OCI-LY7 (cell line): ENCODE measurements around the gene BAIAP2L1.

ENCODE experiments used
- EZH2phosphoT487 ChIP-seq: fragments of 200-600 bp; sonication (generic); IDR thresholded peaks from 2 replicates; pipeline ENCODE4 v1.6.1; 2018; ENCODE audit warnings: low read depth, borderline replicate concordance, mild to moderate bottlenecking, mixed run types, antibody characterized with exemption, low read length, moderate library complexity, mixed read lengths
- TF ChIP-seq, protein P1 (sequence below): fragments of 200-600 bp; sonication (generic); conservative IDR thresholded peaks from 2 replicates; pipeline ENCODE4 v1.5.1; 2014; ENCODE audit warnings: mild to moderate bottlenecking, antibody characterized with exemption, low read length, moderate library complexity, mixed read lengths

DNA sequence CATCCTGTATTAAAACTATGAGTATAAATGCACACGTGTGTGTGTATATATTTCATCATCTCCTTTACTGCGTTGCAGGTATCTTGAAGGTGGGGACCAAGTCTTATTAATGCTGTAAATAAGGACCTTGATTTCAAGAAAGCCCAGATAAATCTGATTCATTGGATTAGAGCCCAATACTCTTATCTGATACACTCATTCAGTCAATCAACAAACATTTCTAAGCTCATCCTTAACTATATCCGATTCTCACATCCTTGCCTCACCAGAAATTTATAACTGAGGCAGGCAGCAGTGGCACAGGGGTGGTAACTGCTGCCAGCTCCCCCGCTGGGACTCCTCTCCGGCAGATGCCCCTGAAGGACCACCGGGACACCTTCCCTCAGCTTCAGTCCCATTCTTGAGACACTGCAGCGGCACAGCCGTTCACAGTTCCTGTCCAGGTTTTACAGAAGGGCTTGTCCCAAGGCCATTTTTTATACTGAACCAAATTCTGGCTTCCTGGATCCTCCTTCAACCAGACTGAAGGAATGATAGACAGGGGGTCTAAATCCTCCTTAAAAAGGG lies 65.4 kb downstream of the BAIAP2L1 start:
- TF ChIP-seq, protein P1, sequence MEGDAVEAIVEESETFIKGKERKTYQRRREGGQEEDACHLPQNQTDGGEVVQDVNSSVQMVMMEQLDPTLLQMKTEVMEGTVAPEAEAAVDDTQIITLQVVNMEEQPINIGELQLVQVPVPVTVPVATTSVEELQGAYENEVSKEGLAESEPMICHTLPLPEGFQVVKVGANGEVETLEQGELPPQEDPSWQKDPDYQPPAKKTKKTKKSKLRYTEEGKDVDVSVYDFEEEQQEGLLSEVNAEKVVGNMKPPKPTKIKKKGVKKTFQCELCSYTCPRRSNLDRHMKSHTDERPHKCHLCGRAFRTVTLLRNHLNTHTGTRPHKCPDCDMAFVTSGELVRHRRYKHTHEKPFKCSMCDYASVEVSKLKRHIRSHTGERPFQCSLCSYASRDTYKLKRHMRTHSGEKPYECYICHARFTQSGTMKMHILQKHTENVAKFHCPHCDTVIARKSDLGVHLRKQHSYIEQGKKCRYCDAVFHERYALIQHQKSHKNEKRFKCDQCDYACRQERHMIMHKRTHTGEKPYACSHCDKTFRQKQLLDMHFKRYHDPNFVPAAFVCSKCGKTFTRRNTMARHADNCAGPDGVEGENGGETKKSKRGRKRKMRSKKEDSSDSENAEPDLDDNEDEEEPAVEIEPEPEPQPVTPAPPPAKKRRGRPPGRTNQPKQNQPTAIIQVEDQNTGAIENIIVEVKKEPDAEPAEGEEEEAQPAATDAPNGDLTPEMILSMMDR = no peak
- TF ChIP-seq EZH2phosphoT487 = no peak
